HUDEP-2 (cell line): ENCODE data around the gene APOBEC3G.

Experiments
- DNase-seq, 76 experiments: peaks; one replicate each; lab custom pipeline; 2025; ENCODE audit not compliant: unreplicated experiment in 76 of 76; lab: John Stamatoyannopoulos, UW

The APOBEC3G gene

GRCh38 chr22:39117585-39118191, 40.6 kb downstream of the APOBEC3G start:
- peak in 61 of 76 experiments; percentile 6 to 70 (median 43) for DNase-seq

- no peak for DNase-seq
These were observed 43.9 kb downstream of the APOBEC3G start for GRCh38 chr22:39120983-39121382.

GRCh38 chr22:39122772-39123470, 45.8 kb downstream of the APOBEC3G start:
- no peak for DNase-seq

GRCh38 chr22:39123751-39124581, 46.9 kb downstream of the APOBEC3G start:
- no peak for DNase-seq

GRCh38 chr22:39125622-39126021, 48.5 kb downstream of the APOBEC3G start:
- no peak for DNase-seq

GRCh38 chr22:39128508-39128907, 51.4 kb downstream of the APOBEC3G start:
- DNase-seq: no peak

GRCh38 chr22:39129081-39129480, 52.0 kb downstream of the APOBEC3G start:
- DNase-seq: no peak

GRCh38 chr22:39129746-39130145, 52.7 kb downstream of the APOBEC3G start:
- no peak for DNase-seq

GRCh38 chr22:39130152-39130704, 53.2 kb downstream of the APOBEC3G start:
- DNase-seq: no peak

- DNase-seq: no peak
These were observed 54.1 kb downstream of the APOBEC3G start for GRCh38 chr22:39130892-39131855.

- no peak for DNase-seq
These were observed 55.2 kb downstream of the APOBEC3G start for GRCh38 chr22:39132281-39132680.

GRCh38 chr22:39132871-39133524, 55.9 kb downstream of the APOBEC3G start:
- DNase-seq: no peak

GRCh38 chr22:39133871-39134270, 56.8 kb downstream of the APOBEC3G start:
- no peak for DNase-seq

- DNase-seq: no peak
These were observed 57.5 kb downstream of the APOBEC3G start for GRCh38 chr22:39134366-39135091.

- peak in 41 of 76 experiments; percentile 9 to 55 (median 26) for DNase-seq
These were observed 58.2 kb downstream of the APOBEC3G start for GRCh38 chr22:39135092-39135896.

- no peak for DNase-seq
These were observed 59.2 kb downstream of the APOBEC3G start for GRCh38 chr22:39136317-39136716.
